Neural crest cell (in vitro differentiated cells): ENCODE measurements around the gene SASH3. TPM values are rescaled to one million over a fixed set of nuclear protein-coding genes. Genes with fewer than 3 reads are reported as not detected.

Source experiments
- DNase-seq: peaks from one replicate; pipeline ENCODE4 v3.0.0; 2021; ENCODE audit warnings: low read depth, mixed read lengths, low spot score
- H3K27ac Mint-ChIP-seq: one replicate; pipeline ENCODE4 v1.8.0; 2021; ENCODE audit warnings: mild to moderate bottlenecking, mixed read lengths; ENCODE audit not compliant: unreplicated experiment
- H3K27me3 Mint-ChIP-seq: 2 replicates; pipeline ENCODE4 v1.8.0; 2021; ENCODE audit warnings: low read depth, mild to moderate bottlenecking, mixed read lengths
- H3K36me3 Mint-ChIP-seq: 2 replicates; pipeline ENCODE4 v1.8.0; 2021; ENCODE audit warnings: low read depth, mild to moderate bottlenecking, mixed read lengths
- H3K4me1 Mint-ChIP-seq: 2 replicates; pipeline ENCODE4 v1.8.0; 2021; ENCODE audit warnings: mixed read lengths
- H3K4me3 Mint-ChIP-seq: one replicate; pipeline ENCODE4 v1.8.0; 2021; ENCODE audit warnings: mild to moderate bottlenecking, mixed read lengths
- H3K9me3 Mint-ChIP-seq: 2 replicates; pipeline ENCODE4 v1.8.0; 2021; ENCODE audit warnings: mixed read lengths
- total RNA-seq: library from RNA; stranded (reverse); gene quantifications from 2 replicates; pipeline ENCODE4 v1.2.1, GENCODE V29; 2021
- TF ChIP-seq, protein P1 (sequence below): fragments of 200-600 bp; sonication (generic); conservative IDR thresholded peaks from 2 replicates; pipeline ENCODE4 v1.5.0; 2021; ENCODE audit warnings: antibody characterized with exemption, mild to moderate bottlenecking

Gene SASH3
- total RNA-seq, 1 donor from 2014 or later = not detected

DNA sequence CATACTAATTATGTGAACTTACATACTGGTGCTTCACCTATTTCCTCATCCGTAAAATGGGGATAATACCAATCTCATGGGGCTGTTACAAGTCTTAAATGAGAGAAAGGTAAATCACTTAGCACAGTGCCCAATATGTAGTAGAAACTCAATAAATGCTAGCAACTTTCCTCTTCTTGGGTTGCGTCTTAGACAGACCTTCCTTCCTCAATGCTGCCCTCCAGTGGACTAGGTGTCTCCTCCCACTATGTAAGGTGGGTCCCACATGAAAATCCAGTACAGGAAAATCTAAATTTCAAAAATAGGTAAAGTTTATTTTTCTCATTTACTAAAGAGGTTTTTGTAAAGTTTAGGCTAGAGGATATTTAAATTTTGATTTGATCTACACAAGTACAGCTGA is 43.4 kb downstream of the SASH3 start:
- no peaks in the 10 kb centered on the region for H3K27me3 Mint-ChIP-seq
- H3K36me3 Mint-ChIP-seq = peaks cover 13% of the 10 kb centered on the region
- peak; percentile 25 for DNase-seq
- peaks cover 3% of the 10 kb centered on the region for H3K9me3 Mint-ChIP-seq
- H3K4me3 Mint-ChIP-seq = no peak overlapping the region
- TF ChIP-seq, protein P1, sequence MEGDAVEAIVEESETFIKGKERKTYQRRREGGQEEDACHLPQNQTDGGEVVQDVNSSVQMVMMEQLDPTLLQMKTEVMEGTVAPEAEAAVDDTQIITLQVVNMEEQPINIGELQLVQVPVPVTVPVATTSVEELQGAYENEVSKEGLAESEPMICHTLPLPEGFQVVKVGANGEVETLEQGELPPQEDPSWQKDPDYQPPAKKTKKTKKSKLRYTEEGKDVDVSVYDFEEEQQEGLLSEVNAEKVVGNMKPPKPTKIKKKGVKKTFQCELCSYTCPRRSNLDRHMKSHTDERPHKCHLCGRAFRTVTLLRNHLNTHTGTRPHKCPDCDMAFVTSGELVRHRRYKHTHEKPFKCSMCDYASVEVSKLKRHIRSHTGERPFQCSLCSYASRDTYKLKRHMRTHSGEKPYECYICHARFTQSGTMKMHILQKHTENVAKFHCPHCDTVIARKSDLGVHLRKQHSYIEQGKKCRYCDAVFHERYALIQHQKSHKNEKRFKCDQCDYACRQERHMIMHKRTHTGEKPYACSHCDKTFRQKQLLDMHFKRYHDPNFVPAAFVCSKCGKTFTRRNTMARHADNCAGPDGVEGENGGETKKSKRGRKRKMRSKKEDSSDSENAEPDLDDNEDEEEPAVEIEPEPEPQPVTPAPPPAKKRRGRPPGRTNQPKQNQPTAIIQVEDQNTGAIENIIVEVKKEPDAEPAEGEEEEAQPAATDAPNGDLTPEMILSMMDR = peak; percentile 70
- no peaks in the 10 kb centered on the region for H3K4me1 Mint-ChIP-seq
- H3K27ac Mint-ChIP-seq = no peak overlapping the region

DNA sequence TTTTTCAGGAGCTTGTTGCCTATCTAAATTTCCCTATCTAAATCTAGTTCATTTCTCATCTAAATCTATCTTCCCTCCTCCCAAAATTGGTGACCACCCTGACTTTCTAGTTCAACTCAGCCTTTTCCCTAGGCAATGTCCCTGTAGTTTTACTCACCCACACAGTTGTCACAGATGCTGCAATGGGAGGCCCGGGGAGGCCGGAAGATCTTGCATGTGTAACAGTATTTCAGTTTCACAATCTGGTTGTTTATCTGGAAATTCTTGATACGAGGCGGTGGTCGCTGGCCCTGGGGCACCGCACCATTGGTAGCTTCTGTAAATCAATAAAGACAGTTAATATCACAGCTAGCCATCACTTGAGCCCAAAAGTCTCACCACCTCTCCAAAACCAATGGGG is 43.8 kb downstream of the SASH3 start:
- Mint-ChIP-seq H3K4me1 (no peaks in the 10 kb centered on the region), H3K27me3 (no peaks in the 10 kb centered on the region), H3K9me3 (peaks cover 3% of the 10 kb centered on the region), H3K4me3 (no peak overlapping the region), H3K27ac (peak overlapping the region; percentile 43), H3K36me3 (peaks cover 13% of the 10 kb centered on the region)
- TF ChIP-seq, protein P1 = peak; percentile 10
- DNase-seq = no peak

DNA sequence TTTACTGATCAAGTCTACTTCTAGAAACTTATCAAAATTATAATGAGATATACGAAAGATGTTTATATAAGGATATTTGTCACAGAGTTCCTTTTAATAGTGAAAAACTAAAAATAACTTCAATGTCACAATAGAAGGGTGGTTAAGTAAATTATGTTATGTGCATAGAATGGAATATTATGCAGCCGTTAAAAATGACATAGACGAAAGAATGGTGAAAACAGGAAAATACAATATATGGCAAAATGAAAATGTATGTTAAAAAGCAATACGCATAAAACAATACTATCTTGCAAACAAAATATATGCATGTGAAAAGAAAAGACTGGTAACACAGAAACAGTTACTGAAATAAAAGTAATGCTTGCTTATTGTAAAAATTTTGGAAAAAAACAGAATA is 44.9 kb downstream of the SASH3 start:
- Mint-ChIP-seq H3K27ac (no peak overlapping the region), H3K36me3 (peaks cover 16% of the 10 kb centered on the region), H3K27me3 (no peaks in the 10 kb centered on the region), H3K4me3 (no peak overlapping the region), H3K4me1 (no peaks in the 10 kb centered on the region), H3K9me3 (peaks cover 5% of the 10 kb centered on the region)
- TF ChIP-seq, protein P1 = no peak
- DNase-seq = no peak

DNA sequence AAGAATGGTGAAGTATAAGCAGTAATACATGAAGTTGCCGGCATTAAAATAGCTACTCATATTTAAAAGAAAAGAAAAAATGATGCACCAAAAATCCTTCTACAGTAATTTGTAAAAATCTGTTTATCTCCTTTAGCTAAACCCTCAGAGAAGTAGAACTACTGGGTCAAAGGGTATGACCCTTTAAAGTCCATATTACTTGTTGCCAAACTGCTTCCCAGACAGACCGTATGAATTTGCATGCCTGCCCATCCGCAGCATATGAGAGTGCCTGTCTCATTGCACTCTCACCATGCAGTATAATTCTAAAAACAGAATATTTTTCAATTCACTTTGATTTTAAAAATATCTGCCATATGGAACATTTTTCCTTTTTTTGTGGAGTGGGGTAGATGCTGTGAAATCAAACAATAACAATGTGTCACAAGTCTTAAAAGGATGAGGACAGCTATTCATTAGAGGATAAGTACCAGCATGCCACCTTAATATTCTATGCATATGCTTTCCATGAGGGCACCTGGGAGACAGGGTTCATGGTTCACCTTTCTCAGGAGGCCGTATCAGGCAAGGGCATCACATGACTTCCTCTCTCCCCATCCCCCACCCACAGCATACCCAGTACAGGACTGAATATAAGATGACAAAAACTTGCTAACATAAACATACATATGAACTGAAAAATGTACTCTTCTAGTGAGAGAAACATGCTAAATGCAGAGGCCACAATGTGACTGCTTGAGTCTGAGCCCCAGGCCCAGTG is 46.2 kb downstream of the SASH3 start:
- TF ChIP-seq, protein P1 = no peak
- H3K4me1 Mint-ChIP-seq = peaks cover under 1% of the 10 kb centered on the region
- H3K27ac Mint-ChIP-seq = peak overlapping the region; percentile 44
- H3K9me3 Mint-ChIP-seq = peaks cover 3% of the 10 kb centered on the region
- DNase-seq = no peak
- H3K36me3 Mint-ChIP-seq = peaks cover 18% of the 10 kb centered on the region
- no peaks in the 10 kb centered on the region for H3K27me3 Mint-ChIP-seq
- H3K4me3 Mint-ChIP-seq = no peak overlapping the region

DNA sequence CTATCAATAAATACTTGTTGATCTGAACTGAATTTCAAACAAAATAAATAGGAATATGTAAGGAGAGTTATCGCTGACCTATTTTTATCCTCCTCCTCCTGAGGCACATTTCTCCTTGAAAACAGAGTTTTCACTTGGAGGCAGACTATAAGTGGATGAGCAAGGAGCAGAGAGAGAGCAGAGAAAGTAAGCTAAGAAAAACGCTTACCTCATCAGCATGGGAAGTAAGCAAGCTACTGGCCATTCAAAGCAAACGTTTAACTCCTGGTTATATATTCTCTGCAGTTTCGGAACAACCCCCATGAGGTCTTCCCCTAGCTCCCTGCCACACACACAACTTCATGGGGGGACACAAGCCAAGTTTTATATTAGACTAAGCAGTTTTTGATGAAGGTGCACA is 50.7 kb downstream of the SASH3 start:
- Mint-ChIP-seq H3K9me3 (peaks cover 2% of the 10 kb centered on the region), H3K27me3 (no peaks in the 10 kb centered on the region), H3K27ac (no peak overlapping the region), H3K4me1 (peaks cover 14% of the 10 kb centered on the region), H3K36me3 (peaks cover 11% of the 10 kb centered on the region), H3K4me3 (no peak overlapping the region)
- TF ChIP-seq, protein P1 = no peak
- DNase-seq = no peak
